ENCODE results near the gene SEZ6.

The SEZ6 gene

DNA sequence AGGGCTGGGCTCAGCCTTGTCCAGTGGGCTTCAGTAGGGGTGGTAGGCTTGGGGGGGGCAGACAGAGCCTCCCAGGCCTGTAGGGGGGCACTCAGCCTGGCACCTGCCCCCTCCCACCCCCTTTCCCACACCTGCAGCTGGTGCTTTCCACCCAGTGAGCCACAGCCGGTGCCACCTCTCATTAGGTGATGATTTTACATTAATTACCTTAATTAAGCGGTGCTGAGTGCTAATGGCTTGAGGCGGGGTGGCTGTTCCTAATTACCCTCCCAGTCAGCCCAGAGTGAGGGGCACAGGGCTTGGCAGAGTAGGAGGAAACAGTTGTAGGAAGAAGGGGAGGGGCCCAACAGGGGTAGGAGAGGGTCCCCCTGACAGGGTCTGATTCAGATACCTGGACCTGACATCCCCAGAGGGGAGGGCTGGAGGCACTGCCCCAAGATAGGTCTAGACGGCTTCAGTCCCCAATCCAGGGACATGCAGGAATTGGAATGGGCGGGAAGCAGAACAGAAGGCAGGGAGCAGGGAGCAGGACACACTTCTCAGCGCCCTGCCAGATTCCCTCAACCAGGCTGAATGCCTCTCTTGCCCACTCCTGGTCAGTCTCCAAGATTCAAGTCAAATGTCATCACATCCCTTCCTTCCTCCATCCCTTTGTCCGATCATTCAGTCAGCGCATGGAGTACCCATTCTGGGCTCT lies 28.0 kb downstream of the SEZ6 start:
- no peak for DNase-seq (ENCODE audit: low read depth in 2 of 2)

- no peak for DNase-seq (ENCODE audit: low read depth in 2 of 2)
These were observed 30.2 kb downstream of the SEZ6 start for GRCh38 chr17:28975646-28976045.

DNA sequence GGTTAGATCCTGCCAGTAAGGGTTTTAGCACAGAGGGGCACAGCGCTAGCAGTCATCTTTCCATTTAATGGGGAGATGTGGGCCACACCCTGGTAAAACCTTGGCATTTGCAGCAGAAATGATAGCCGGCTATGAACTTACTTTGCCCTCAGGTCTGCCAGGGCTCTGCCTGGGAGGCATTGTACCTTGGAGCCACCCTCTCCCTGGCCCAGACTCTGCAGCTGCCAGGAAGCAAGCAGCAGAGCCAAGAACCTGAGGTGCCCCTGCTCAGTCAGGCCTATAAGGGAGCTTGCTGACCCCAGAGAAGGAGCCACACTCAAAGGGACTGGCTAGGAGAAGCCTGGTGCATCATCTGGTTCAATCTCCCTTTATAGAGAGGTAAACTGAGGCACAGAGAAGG lies 30.8 kb downstream of the SEZ6 start:
- DNase-seq (ENCODE audit: low read depth in 2 of 2): no peak

GRCh38 chr17:28974451-28974850 lies 31.4 kb downstream of the SEZ6 start:
- DNase-seq (ENCODE audit: low read depth in 2 of 2): no peak

- DNase-seq (ENCODE audit: low read depth in 2 of 2): no peak
These were observed 32.4 kb downstream of the SEZ6 start for GRCh38 chr17:28973425-28973824.

DNA sequence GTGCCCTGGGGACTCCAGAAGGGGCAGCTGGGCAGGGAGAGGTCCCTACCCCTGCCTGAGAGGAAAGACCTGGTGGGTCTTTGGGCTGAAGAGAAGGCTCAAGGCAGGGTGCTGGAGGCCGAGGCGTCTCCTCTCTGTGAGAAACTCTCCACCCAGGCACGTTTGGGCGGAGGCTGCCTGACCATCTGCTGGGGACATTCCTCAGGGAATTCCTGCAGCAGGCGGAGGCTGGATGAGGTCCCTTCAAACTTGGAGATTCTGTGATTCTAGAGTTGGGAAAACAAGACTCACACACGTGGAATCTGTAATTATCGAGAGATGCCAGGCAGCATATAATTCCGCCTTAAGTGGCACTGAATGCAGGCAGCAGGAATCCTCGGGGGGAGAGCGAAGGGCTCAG lies 33.4 kb downstream of the SEZ6 start:
- DNase-seq (ENCODE audit: low read depth in 2 of 2): no peak

- no peak for DNase-seq (ENCODE audit: low read depth in 2 of 2)
These were observed 35.0 kb downstream of the SEZ6 start for GRCh38 chr17:28970879-28971278.

DNA sequence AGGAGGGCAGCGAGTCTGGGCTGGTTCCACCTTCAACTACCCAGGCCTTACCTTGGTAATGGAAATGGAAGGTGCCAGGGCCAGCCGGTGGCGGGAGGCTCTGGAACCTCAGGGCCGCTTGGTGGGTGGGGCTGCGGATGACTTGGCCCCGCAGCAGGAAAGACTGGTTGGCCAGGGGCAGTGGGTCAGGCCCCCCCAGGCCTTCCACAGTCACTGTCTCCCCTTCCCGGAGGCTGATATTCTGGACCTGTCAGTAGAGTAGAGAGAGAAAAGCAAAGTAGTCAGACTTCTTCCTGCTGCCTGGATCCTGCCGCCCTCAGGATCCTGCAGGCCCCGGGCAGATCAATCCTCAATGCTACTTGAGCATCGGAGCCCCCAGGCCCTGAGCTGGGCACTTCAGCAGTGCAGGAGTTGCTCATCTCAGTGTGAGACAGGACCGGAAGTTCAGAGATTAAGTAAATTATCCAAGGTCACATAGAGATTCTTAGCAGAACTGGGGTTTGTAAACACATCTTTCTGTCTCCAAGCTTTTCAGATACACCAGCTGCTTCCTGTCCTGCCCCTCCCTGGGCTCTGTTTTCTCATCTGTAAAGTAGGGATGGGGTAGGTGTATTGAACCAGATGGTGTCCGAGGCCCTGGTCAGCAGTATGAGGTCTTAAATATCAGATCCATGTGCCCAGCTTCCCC lies 36.0 kb downstream of the SEZ6 start:
- no peak for DNase-seq (ENCODE audit: low read depth in 2 of 2)

GRCh38 chr17:28968914-28969295 lies 36.9 kb downstream of the SEZ6 start:
- no peak for DNase-seq (ENCODE audit: low read depth in 2 of 2)

- no peak for DNase-seq (ENCODE audit: low read depth in 2 of 2)
These were observed 37.5 kb downstream of the SEZ6 start for GRCh38 chr17:28968231-28968913.

DNA sequence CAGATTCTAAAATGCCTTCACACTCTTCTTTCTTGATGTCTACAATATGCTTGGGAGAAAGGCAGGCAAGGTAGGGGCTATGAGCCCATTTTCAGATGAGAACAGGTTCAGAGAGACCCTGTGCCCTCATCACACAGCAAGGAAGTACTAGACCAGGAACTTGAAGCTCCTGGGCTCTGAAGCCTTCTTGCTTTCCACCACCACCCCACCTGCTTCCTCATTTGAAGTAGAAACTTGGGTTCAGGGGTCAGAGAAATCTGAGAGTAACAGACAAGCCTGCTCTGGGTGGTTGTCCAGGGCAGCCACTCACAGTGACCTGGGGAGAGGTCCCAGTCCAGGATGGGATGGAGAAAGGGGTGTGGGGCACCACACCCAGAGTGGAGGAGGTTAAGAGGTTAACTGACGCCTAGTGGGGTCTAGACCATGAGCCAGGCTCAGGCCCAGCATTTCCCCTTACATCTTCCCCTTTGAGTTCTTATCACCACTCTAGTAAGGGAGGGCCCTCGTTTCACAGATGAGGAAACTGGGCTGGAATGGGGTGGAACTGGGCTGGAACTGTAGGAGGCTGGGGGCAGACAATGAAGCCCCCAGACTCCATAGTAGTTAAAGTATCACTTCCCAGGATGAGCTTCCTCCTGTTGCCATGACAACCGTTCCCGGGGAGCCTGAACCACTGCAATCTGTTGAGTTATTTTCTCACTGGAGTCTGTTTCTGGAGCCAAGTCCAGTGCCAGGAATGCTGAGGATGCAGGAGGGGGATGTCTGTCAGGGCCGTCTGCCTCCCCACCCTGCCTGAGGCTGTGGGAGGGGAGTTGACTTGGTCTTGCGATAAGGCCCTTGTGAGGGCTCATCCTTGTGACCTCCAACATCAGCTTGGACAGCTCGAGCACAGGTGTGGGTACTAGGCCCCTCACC lies 38.4 kb downstream of the SEZ6 start:
- no peak for DNase-seq (ENCODE audit: low read depth in 2 of 2)

DNA sequence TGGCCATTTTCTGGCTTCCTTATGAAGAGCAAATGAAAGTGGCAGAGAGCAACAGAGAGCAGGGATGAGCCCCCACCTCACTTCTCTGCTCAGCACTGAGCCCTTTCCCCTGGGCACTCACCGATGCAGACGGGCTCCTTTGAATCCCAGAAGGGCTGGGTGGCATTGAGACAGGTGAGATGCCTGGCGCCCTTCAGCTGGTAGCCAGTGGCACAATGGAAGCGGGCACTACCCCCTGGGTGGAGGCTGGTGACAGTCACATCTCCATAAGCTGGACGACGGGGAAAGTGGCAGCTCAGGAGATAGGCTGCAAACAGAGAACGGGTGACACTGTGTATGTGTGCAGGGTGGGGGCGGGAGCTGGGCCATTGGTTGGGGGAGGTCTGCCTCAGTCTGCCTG lies 42.0 kb downstream of the SEZ6 start:
- no peak for DNase-seq (ENCODE audit: low read depth in 2 of 2)

DNA sequence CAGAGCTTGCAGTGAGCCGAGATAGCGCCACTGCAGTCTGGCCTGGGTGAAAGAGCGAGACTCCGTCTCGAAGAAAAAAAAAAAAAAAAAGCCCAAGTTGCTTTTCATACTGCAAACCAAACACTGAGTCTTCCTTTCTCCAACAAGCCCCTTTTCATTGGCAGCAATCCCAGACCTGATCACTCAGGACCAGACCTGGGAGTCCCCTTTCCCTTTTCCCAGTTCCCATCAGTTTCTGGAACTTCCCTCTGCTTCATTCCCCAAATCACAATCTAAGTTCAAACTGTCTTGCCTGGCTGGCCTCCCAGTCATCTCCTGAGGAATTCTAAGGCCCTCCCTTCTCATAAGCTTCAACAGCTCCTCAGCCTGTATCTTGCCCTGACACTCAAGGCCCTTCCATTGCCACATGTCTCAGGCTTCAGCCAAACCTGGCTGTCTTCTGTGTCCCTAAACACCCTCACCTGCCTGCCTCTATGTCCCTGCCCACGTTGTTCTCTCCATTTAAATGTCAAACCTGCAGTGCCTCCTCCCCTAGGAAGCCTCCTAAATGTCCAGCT lies 42.7 kb downstream of the SEZ6 start:
- no peak for DNase-seq (ENCODE audit: low read depth in 2 of 2)

- no peak for DNase-seq (ENCODE audit: low read depth in 2 of 2)
These were observed 44.4 kb downstream of the SEZ6 start for GRCh38 chr17:28961391-28961790.

GRCh38 chr17:28960256-28961061 lies 45.4 kb downstream of the SEZ6 start:
- no peak for DNase-seq (ENCODE audit: low read depth in 2 of 2)

DNA sequence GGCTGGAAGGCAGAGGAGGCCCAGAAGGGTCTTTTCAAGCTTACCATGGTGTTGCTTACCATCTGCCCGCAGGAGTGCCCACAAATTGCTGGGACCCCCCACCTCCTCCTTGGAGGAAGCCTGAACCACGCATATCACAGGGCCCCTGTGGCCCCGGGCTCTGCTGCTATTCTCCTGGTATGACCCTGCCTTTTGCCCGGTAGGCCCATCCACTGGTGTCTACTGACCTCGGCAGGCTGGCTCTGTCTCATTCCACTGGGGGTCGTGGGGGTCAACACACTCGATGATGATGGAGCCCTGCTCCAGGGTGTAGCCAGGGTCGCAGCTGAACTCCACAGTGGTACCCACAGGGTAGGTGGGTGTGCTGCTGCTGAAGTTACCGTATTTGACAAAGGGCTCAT lies 46.4 kb downstream of the SEZ6 start:
- no peak for DNase-seq (ENCODE audit: low read depth in 2 of 2)

- no peak for DNase-seq (ENCODE audit: low read depth in 2 of 2)
These were observed 46.9 kb downstream of the SEZ6 start for GRCh38 chr17:28958820-28959455.

DNA sequence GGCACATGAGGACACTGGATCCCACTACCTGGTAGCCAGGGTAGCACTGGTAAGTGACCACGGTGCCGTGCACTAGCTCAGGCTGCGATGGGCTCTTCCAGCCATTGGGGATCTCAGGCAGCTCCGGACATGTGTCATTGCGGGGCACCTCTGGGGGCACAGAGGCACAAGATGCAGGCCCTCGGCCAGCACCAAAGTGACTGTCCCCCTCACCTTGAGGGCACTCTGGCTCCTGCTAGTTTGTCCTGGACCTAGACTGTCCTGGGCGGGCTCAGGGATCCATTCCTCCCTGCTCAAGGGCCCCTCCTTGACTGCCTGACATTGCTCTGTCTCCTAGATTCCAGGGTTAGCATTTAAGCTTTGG lies 47.9 kb downstream of the SEZ6 start:
- DNase-seq (ENCODE audit: low read depth in 2 of 2): no peak

DNA sequence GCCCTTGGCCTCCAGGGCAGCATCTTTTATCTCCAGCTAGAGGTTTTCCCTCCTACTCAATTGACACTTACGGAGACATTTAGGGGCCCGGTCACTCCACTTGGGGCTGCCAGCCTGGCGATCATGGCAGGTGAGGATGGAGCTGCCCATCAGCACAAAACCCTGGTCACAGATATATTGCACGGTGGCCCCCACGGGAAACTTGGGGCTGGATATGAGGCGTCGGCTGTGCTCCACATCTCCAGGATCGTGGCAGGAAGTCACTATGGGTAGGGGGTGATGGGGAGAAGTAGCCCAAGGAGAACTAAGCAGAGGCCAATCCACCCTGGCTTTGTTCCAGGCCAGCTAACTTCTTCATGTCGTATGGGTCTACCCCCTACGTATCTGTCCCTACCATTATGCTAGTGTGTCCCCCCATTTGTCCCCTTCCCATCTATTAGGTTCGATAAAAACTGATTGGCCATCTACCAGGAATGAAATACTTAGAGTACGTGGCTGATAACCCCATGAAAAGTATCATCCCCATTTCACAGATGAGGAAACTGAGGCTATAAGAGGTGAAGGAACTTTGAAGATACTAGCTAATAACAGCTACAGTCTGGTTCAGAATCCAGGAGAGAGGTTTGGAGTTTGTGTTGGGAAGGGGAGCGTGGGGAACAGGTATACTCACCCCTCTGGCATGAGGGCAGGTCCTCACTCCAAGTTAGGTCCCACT lies 48.4 kb downstream of the SEZ6 start:
- DNase-seq (ENCODE audit: low read depth in 2 of 2): no peak

DNA sequence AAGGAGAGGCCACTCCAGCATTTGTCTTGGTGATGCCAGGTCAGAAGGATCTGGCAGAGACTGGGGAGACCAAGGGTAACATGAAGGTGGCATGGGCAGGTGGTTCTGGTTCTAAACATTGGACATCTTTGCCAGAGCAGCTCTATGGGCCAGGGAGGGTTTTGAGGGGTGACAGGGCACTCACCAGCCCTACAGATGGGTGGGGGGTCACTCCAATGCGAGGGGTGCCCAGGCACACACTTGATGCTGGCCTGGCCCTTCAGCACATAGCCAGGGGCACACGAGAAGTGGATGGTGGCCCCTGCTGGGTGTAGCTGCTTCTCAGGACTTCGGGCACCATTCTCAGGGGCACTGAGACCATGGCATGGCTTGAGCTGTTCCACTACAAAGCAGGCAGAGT lies 49.0 kb downstream of the SEZ6 start:
- no peak for DNase-seq (ENCODE audit: low read depth in 2 of 2)

Data from activated CD8-positive, alpha-beta memory T cell treated with anti-CD3 and anti-CD28 coated beads for 4 hours (primary cell).